K562 (cell line): ENCODE data around the gene MLX. TPM values are rescaled to one million over a fixed set of nuclear protein-coding genes. Genes with fewer than 3 reads are reported as not detected.

Source experiments
- GTF2E2 ChIP-seq: fragments of 200-800 bp; sonication (Bioruptor generic); IDR thresholded peaks from 2 replicates; pipeline ENCODE4 v1.6.1; 2016; ENCODE audit warnings: missing genetic modification characterization, missing compliant biosample characterization
- KAT8 ChIP-seq: fragments of 450-650 bp; IDR thresholded peaks from 2 replicates; pipeline ENCODE4 v1.6.1; 2016; ENCODE audit warnings: low read depth, mild to moderate bottlenecking
- MEIS2 ChIP-seq: fragments of 450-650 bp; IDR thresholded peaks from 2 replicates; pipeline ENCODE4 v1.6.1; 2014; ENCODE audit warnings: mild to moderate bottlenecking; ENCODE audit not compliant: partially characterized antibody
- MTA2 ChIP-seq: fragments of 450-650 bp; IDR thresholded peaks from 2 replicates; pipeline ENCODE4 v1.6.1; 2016; ENCODE audit warnings: low read depth
- SMARCA4 ChIP-seq: fragments of 450-650 bp; IDR thresholded peaks from 2 replicates; pipeline ENCODE4 v1.6.1; 2016
- SRSF1 ChIP-seq: fragments of 200-400 bp; formaldehyde crosslinking; IDR thresholded peaks from 2 replicates; pipeline ENCODE4 v1.6.1; 2017; ENCODE audit warnings: mild to moderate bottlenecking, low read depth, low read length, moderate library complexity
- TAF9B ChIP-seq: fragments of 450-650 bp; IDR thresholded peaks from 2 replicates; pipeline ENCODE4 v1.6.1; 2018; ENCODE audit warnings: mild to moderate bottlenecking; ENCODE audit not compliant: partially characterized antibody
- TBP ChIP-seq: optimal IDR thresholded peaks from 2 replicates; pipeline ENCODE3; 2011; ENCODE audit warnings: low read depth, low read length, improper control_type of control experiment
- ZBTB40 ChIP-seq, 2 experiments: fragments of 450-650 bp in 1 of 2; sonication (generic) in 1 of 2; formaldehyde crosslinking in 1 of 2; IDR thresholded peaks; 2 replicates each; pipeline versions ENCODE4 v1.7.1 to v1.9.0; 2016 to 2022; ENCODE audit warnings: inconsistent platforms in 1 of 2, mild to moderate bottlenecking in 1 of 2, missing genetic modification reagents in 1 of 2
- ZNF165 ChIP-seq: fragments of 250-450 bp; sonication (Bioruptor Pico); IDR thresholded peaks from 2 replicates; pipeline ENCODE4 v1.4.0; 2020; ENCODE audit warnings: borderline replicate concordance
- ZNF316 ChIP-seq: fragments of 450-650 bp; IDR thresholded peaks from 2 replicates; pipeline ENCODE4 v1.6.1; 2016
- ZNF551 ChIP-seq: fragments of 250-450 bp; sonication (Bioruptor Pico); IDR thresholded peaks from 2 replicates; pipeline ENCODE4 v1.5.0; 2021; ENCODE audit warnings: mild to moderate bottlenecking, moderate library complexity
- polyA plus RNA-seq, 8 experiments: library from polyadenylated mRNA; depleted of rRNA in 4 of 8; stranded (reverse) in 5 of 8; unstranded in 3 of 8; fragments of >200 nt; fragmentation: Nextera tagmentation in 2 of 8; fragmentation: Illumina TruSeq in 1 of 8; extraction: Ambion mirVana in 2 of 8; extraction: Trizol in 1 of 8; gene quantifications; 2 replicates each; pipeline versions ENCODE4 v1.2.1 to v1.2.3, GENCODE V29; 2011 to 2014; ENCODE audit warnings: inconsistent platforms in 1 of 8, missing spikeins in 1 of 8
- total RNA-seq, 7 experiments: library from RNA; depleted of rRNA in 6 of 7; stranded (reverse); fragments of >200 nt in 6 of 7; fragmentation: Illumina TruSeq in 2 of 7; extraction: Trizol in 2 of 7; gene quantifications; 2 replicates each; pipeline versions ENCODE4 v1.2.1 to v1.2.3, GENCODE V29; 2011 to 2021; ENCODE audit warnings: low replicate concordance in 1 of 7
- TF ChIP-seq, protein P1 (sequence below): fragments of 450-650 bp; IDR thresholded peaks from 2 replicates; pipeline ENCODE4 v1.6.1; 2016; ENCODE audit warnings: mild to moderate bottlenecking
- TF ChIP-seq, protein P2 (sequence below): fragments of 450-650 bp; IDR thresholded peaks from 2 replicates; pipeline ENCODE4 v1.6.1; 2016; ENCODE audit warnings: borderline replicate concordance

Gene MLX
- total and polyA plus RNA-seq, 9 of the 15 experiments (the other 6 are each of a cell fraction or from before 2014, with no cell fraction given): 42.9 to 100 (median 58.9) TPM

GRCh38 chr17:42553161-42553818 lies 13.6 kb upstream of the MLX start (continued):
- TF ChIP-seq KAT8 (no peak), ZNF165 (no peak), ZBTB40 (IDR thresholded peaks at IDR 0.05) (no peak), ZBTB40 (CRISPR knock-in tag; IDR thresholded peaks at IDR 0.05) (no peak), TAF9B (no peak), MEIS2 (peak; percentile 78), ZNF316 (no peak), MTA2 (no peak), TBP (no peak), SMARCA4 (no peak), GTF2E2 (tag) (no peak), ZNF551 (no peak), SRSF1 (no peak)
- TF ChIP-seq, protein P1, sequence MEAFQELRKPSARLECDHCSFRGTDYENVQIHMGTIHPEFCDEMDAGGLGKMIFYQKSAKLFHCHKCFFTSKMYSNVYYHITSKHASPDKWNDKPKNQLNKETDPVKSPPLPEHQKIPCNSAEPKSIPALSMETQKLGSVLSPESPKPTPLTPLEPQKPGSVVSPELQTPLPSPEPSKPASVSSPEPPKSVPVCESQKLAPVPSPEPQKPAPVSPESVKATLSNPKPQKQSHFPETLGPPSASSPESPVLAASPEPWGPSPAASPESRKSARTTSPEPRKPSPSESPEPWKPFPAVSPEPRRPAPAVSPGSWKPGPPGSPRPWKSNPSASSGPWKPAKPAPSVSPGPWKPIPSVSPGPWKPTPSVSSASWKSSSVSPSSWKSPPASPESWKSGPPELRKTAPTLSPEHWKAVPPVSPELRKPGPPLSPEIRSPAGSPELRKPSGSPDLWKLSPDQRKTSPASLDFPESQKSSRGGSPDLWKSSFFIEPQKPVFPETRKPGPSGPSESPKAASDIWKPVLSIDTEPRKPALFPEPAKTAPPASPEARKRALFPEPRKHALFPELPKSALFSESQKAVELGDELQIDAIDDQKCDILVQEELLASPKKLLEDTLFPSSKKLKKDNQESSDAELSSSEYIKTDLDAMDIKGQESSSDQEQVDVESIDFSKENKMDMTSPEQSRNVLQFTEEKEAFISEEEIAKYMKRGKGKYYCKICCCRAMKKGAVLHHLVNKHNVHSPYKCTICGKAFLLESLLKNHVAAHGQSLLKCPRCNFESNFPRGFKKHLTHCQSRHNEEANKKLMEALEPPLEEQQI: no peak
- TF ChIP-seq, protein P2, sequence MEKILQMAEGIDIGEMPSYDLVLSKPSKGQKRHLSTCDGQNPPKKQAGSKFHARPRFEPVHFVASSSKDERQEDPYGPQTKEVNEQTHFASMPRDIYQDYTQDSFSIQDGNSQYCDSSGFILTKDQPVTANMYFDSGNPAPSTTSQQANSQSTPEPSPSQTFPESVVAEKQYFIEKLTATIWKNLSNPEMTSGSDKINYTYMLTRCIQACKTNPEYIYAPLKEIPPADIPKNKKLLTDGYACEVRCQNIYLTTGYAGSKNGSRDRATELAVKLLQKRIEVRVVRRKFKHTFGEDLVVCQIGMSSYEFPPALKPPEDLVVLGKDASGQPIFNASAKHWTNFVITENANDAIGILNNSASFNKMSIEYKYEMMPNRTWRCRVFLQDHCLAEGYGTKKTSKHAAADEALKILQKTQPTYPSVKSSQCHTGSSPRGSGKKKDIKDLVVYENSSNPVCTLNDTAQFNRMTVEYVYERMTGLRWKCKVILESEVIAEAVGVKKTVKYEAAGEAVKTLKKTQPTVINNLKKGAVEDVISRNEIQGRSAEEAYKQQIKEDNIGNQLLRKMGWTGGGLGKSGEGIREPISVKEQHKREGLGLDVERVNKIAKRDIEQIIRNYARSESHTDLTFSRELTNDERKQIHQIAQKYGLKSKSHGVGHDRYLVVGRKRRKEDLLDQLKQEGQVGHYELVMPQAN: peak; percentile 37; the same call in 1 of the 2 replicates
